Measurements from ENCODE around the gene OXSR1.
"Not testable (repeated sequence)": the region's sequence is repeated elsewhere in the genome, so short reads cannot be mapped to it uniquely, and the experiment has no call there.

Gene OXSR1

GRCh38 chr3:38154625-38155255 is 10.6 kb upstream of the OXSR1 start:
- TF ChIP-seq CTCF (IDR thresholded peaks at IDR 0.05; ENCODE audit: borderline replicate concordance, insufficient read depth, low read depth, low read length) = no peak
- no peak overlapping the region for H3K4me3 ChIP-seq (ENCODE audit: low read depth, low read length)

GRCh38 chr3:38155825-38156224 is 9.5 kb upstream of the OXSR1 start:
- H3K4me3 ChIP-seq (ENCODE audit: low read depth, low read length) = no peak overlapping the region
- no peak for TF ChIP-seq CTCF (IDR thresholded peaks at IDR 0.05; ENCODE audit: borderline replicate concordance, insufficient read depth, low read depth, low read length)

- no peak for TF ChIP-seq CTCF (IDR thresholded peaks at IDR 0.05; ENCODE audit: borderline replicate concordance, insufficient read depth, low read depth, low read length)
- H3K4me3 ChIP-seq (ENCODE audit: low read depth, low read length) = no peak overlapping the region
Measured at GRCh38 chr3:38157117-38157516, 8.2 kb upstream of the OXSR1 start.

- no peak for TF ChIP-seq CTCF (IDR thresholded peaks at IDR 0.05; ENCODE audit: borderline replicate concordance, insufficient read depth, low read depth, low read length)
- H3K4me3 ChIP-seq (ENCODE audit: low read depth, low read length) = no peak overlapping the region
Measured at GRCh38 chr3:38157595-38157994, 7.7 kb upstream of the OXSR1 start.

- H3K4me3 ChIP-seq (ENCODE audit: low read depth, low read length) = no peak overlapping the region
- no peak for TF ChIP-seq CTCF (IDR thresholded peaks at IDR 0.05; ENCODE audit: borderline replicate concordance, insufficient read depth, low read depth, low read length)
Measured at GRCh38 chr3:38158472-38158871, 6.9 kb upstream of the OXSR1 start.

- not testable (repeated sequence) for H3K4me3 ChIP-seq (ENCODE audit: low read depth, low read length)
Measured at GRCh38 chr3:38160704-38161103, 4.6 kb upstream of the OXSR1 start.

GRCh38 chr3:38163117-38163840 is 2.1 kb upstream of the OXSR1 start:
- H3K4me3 ChIP-seq (ENCODE audit: low read depth, low read length) = no peak overlapping the region
- TF ChIP-seq CTCF (IDR thresholded peaks at IDR 0.05; ENCODE audit: borderline replicate concordance, insufficient read depth, low read depth, low read length) = peak; percentile 29; the same call in 1 of the 2 replicates
